Left colon (tissue), 2 donors: ENCODE data around the gene FGF21. TPM values are rescaled to one million over a fixed set of nuclear protein-coding genes. Genes with fewer than 3 reads are reported as not detected.

Experiments
- ATAC-seq: fragments of 200-7000 bp; cut with Tn5 transposase; one replicate; pipeline ENCODE4 v1.9.1; 2020; ENCODE audit warnings: mild to moderate bottlenecking, moderate library complexity
- DNase-seq, 2 donors: peaks; one replicate each; pipeline ENCODE4 v3.0.0-alpha.2; 2020
- intact Hi-C, 2 donors: fragments of 100-400 bp; cut with DNase I in 1 of 2; cut with micrococcal nuclease in 1 of 2; formaldehyde crosslinking; loops; one replicate each; pipeline versions ENCODE4 v1.11.2 to v1.14.0; 2022; cut with DNase I, micrococcal nuclease
- total RNA-seq, 2 donors: library from RNA; stranded (reverse); fragmentation: NEBNext Ultra II Directional; extraction: Animal tissue kit (Norgen Biotek cat#: 25700); gene quantifications; one replicate each; pipeline ENCODE4 v1.2.1, GENCODE V29; 2021
- donor health status: DM: no; HTN: no; CAD: no.
- donor health status: DM: yes; HTN: yes; CAD: no.

FGF21 gene
- total RNA-seq, 2 donors from 2014 or later, result not detected

DNA sequence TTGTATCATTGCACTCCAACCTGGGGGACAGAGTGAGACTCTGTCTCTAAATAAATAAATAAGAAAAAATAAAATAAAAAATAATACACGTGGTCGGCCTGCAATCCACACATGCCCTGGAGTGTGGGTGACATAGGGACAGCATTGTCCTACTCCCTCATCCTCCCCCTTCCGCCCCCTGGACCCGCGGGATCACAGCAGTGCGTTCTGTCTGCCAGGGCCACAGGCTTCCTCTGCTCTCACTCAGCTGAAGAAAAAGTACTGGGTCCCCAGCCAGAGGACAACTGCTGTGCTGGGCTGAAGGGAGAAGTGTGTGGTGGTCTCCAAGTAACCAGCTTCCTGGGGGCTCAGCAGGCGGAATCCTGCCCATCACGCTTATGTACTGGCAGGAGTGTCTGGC, 49.2 kb downstream of the FGF21 start:
- intact Hi-C loops, result no loop called here
- ATAC-seq, result no peak
- DNase-seq, result no peak

DNA sequence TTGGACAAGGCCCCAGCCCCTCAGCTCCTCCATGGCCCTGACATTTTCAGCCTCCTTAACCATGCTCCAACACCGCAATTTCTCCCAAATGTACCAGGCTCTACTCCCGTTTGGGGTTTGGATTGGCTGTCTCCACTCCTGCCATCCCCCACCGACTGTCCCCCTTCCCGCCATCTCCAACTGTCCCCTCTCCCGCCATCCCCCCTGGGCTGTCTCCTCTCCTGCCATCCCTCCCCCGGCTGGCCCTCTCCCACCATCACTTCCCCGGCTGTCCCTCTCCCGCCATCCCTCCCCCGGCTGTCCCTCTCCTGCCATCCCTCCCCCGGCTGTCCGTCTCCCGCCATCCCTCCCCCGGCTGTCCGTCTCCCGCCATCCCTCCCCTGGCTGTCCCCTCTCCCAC, 50.1 kb downstream of the FGF21 start:
- ATAC-seq, result no peak
- no peak for DNase-seq
- intact Hi-C loops, result no loop called here

GRCh38 chr19:48806518-48806817, 51.1 kb downstream of the FGF21 start:
- intact Hi-C loops, result no loop called here
- DNase-seq (no peak), ATAC-seq (no peak)

DNA sequence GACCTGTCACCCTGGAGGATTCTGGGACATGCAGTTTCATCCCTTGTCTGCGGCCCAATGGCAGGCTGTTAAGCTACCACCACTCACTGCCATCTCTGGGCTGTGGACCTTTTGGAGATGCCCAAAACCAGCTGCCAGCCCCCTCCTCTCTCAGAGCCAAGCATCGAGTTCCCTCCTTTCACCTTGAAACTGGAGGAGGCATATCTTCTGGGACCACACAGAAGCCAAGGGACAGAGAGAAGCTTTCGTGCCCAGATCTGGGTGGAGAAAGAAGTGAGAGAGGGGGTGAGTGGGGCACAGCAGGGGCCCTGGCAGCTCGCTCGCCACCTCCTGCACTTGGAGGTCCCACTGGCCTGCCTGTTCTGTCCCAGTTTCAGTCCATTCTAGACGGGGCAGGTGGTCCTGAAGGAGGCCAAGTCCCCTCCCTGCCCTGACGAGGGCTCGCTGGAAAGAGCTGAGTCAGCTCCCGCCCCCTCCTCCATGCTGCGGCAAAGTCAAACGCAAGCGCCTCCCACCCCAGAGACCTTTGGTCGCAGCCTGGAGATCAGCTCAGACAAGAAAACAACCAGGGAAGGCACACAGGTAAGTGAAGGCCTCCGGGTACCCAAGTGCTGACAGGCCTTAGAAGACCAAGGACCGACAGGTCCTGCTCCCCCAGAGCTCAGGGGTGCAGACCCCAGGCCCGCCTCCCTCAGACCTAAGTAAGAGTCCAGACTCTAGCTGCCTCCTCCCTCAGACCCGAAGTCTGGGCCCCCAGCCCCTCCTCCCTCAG, 51.7 kb downstream of the FGF21 start:
- intact Hi-C loops, result no loop called here
- ATAC-seq, result peak; percentile 55

DNA sequence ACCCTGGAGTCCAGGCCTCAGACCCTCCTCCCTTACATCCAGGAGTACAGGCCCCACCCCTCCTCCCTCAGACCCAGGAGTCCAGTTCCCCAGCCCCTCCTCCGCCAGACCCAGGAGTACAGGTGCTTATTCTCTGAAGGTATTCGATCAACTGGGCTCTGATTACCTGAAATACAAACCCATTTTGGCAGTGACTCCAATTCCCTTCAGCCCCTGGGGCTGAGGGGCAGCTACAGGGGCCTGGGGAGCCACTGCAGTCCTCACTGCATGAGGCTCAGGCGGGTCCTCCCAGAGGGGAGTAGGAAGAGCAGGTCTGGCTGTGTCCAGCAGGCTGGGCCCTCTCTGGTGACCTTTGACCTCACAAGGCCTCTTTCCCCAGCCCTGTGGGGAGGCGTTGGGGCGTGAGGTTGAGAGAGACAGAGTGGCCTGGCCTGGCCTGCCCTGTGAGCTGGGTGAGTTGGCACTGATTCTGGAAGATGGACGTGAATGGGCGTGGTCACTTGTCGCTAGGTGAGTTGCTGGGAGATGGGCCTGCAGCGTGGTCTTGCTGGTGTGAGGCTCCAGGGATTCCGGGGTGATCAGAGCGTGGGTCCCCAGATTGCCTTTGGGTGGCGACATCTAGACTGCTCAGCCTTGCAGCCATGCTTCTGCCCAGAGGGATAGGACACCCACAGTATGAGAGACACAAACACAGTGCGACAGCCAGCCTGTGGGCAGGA, 52.4 kb downstream of the FGF21 start:
- peak; percentile 27 for ATAC-seq
- intact Hi-C loops, result no loop called here
- DNase-seq, result peak; percentile 58 to 67

More for the DNA sequence above, 51.7 kb downstream of the FGF21 start:
- peak; percentile 69 to 77 for DNase-seq

Other genes starting within 250 kb of the FGF21 start
- 1 to 10 TPM in 1 of 2 donors, under 1 TPM in 1; 0.87 to 1.1 TPM for gene LMTK3, start 243.7 kb upstream of the FGF21 start, total RNA-seq
- gene SULT2B1, start 203.4 kb upstream of the FGF21 start, total RNA-seq, result under 1 TPM; 0.87 to 0.89 TPM
- not detected for gene SPACA4, start 148.8 kb upstream of the FGF21 start, total RNA-seq
- 100 to 1,000 TPM; 180 to 247 TPM for gene FAM83E, start 140.4 kb upstream of the FGF21 start, total RNA-seq
- 1,000 to 10,000 TPM; 1,328 to 1,333 TPM for gene RPL18, start 136.3 kb upstream of the FGF21 start, total RNA-seq
- 10 to 100 TPM; 45.1 to 51.0 TPM for gene SPHK2, start 136.0 kb upstream of the FGF21 start, total RNA-seq
- gene DBP, start 118.1 kb upstream of the FGF21 start, total RNA-seq, result 10 to 100 TPM in 1 of 2 donors, 1 to 10 TPM in 1; 6.9 to 14.6 TPM
- gene CA11, start 109.3 kb upstream of the FGF21 start, total RNA-seq, result 1 to 10 TPM; 1.7 to 4.2 TPM
- under 1 TPM; 0.49 to 0.53 TPM for gene NTN5, start 82.5 kb upstream of the FGF21 start, total RNA-seq
- gene FUT2, start 59.6 kb upstream of the FGF21 start, total RNA-seq, result 100 to 1,000 TPM in 1 of 2 donors, 10 to 100 TPM in 1; 74.3 to 147 TPM
- under 1 TPM; 0.64 to 0.67 TPM for gene MAMSTR, start 35.8 kb upstream of the FGF21 start, total RNA-seq
- gene RASIP1, start 14.9 kb upstream of the FGF21 start, total RNA-seq, result 1 to 10 TPM; 2.7 to 2.8 TPM
- not detected for gene IZUMO1, start 8.6 kb upstream of the FGF21 start, total RNA-seq
- under 1 TPM; 0.37 to 0.56 TPM for gene FUT1, start 2.9 kb upstream of the FGF21 start, total RNA-seq
- gene BCAT2, start 55.5 kb downstream of the FGF21 start, total RNA-seq, result 10 to 100 TPM; 57.5 to 78.0 TPM
- 1 to 10 TPM; 3.3 to 4.6 TPM for gene HSD17B14, start 81.0 kb downstream of the FGF21 start, total RNA-seq
- gene PLEKHA4, start 113.1 kb downstream of the FGF21 start, total RNA-seq, result 1 to 10 TPM; 4.3 to 8.6 TPM
- 10 to 100 TPM; 39.4 to 40.4 TPM for gene PPP1R15A, start 116.9 kb downstream of the FGF21 start, total RNA-seq
- gene TULP2, start 143.2 kb downstream of the FGF21 start, total RNA-seq, result not detected
- 100 to 1,000 TPM; 207 to 210 TPM for gene NUCB1, start 144.8 kb downstream of the FGF21 start, total RNA-seq
- under 1 TPM in 1 of 2 donors, not detected in 1; 0.56 TPM for gene DHDH, start 178.2 kb downstream of the FGF21 start, total RNA-seq
- gene BAX, start 199.4 kb downstream of the FGF21 start, total RNA-seq, result 100 to 1,000 TPM; 128 to 174 TPM
- gene FTL, start 209.8 kb downstream of the FGF21 start, total RNA-seq, result 1,000 to 10,000 TPM in 1 of 2 donors, 100 to 1,000 TPM in 1; 931 to 1,901 TPM
- 10 to 100 TPM; 41.4 to 48.6 TPM for gene GYS1, start 237.8 kb downstream of the FGF21 start, total RNA-seq
- 10 to 100 TPM; 47.9 to 56.7 TPM for gene RUVBL2, start 238.4 kb downstream of the FGF21 start, total RNA-seq